ENCODE measurements around the gene TFB2M. TPM values are rescaled to one million over a fixed set of nuclear protein-coding genes. Genes with fewer than 3 reads are reported as not detected.

The TFB2M gene
- total RNA-seq, 1 experiment from 2014 or later = 52.0 TPM

DNA sequence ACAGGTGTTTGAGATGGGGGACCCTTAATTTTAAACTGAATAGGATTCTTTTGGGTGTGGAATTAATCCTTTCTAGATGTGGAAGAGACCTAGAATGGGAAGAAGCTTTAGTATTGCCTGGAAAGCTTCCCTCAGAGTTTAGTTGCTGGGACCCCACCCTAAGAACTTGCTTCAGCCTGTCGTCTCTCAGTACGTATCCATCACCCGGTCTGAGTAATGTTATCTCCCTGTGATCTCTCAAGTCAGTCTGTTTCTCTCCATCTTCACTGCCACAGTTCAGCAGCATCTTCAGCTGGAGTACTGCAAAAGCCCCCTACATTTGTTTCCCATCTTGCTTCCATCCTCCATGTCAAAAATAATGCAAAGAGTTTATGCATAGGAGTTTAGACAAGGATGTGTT lies 29.1 kb upstream of the TFB2M start:
- H3K27me3 Mint-ChIP-seq (ENCODE audit: insufficient read depth, unreplicated experiment) = no peaks in the 10 kb centered on the region
- no TSS peak for BruUV-seq (replicated peaks)
- no peak overlapping the region for H3K27ac Mint-ChIP-seq (ENCODE audit: low read depth, unreplicated experiment)
- TF ChIP-seq, protein P1, sequence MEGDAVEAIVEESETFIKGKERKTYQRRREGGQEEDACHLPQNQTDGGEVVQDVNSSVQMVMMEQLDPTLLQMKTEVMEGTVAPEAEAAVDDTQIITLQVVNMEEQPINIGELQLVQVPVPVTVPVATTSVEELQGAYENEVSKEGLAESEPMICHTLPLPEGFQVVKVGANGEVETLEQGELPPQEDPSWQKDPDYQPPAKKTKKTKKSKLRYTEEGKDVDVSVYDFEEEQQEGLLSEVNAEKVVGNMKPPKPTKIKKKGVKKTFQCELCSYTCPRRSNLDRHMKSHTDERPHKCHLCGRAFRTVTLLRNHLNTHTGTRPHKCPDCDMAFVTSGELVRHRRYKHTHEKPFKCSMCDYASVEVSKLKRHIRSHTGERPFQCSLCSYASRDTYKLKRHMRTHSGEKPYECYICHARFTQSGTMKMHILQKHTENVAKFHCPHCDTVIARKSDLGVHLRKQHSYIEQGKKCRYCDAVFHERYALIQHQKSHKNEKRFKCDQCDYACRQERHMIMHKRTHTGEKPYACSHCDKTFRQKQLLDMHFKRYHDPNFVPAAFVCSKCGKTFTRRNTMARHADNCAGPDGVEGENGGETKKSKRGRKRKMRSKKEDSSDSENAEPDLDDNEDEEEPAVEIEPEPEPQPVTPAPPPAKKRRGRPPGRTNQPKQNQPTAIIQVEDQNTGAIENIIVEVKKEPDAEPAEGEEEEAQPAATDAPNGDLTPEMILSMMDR (IDR thresholded peaks at IDR 0.05; ENCODE audit: unreplicated experiment) = no peak
- peaks cover 26% of the 10 kb centered on the region for H3K36me3 Mint-ChIP-seq (ENCODE audit: insufficient read depth, unreplicated experiment)
- ChIA-PET POLR2A (interaction anchor here (1.6 to 4.2 kb wide), 5 partner anchors 9 to 29 kb away, joined by 4 to 26 read pairs (median 8); partner anchors contain the start of genes CNST and TFB2M), CTCF (interaction anchor here (1.0 to 1.7 kb wide), 5 partner anchors 9 to 101 kb away, joined by 3 to 7 read pairs (median 4); no protein-coding TSS in a partner anchor)
- H3K4me1 Mint-ChIP-seq (ENCODE audit: insufficient read depth, unreplicated experiment) = no peaks in the 10 kb centered on the region
- DNase-seq (ENCODE audit: unreplicated experiment) = no peak
- intact Hi-C loops (cut with micrococcal nuclease) = no loop called here
- H3K4me3 Mint-ChIP-seq (ENCODE audit: unreplicated experiment) = no peak overlapping the region
- no peaks in the 10 kb centered on the region for H3K9me3 Mint-ChIP-seq (ENCODE audit: unreplicated experiment)

DNA sequence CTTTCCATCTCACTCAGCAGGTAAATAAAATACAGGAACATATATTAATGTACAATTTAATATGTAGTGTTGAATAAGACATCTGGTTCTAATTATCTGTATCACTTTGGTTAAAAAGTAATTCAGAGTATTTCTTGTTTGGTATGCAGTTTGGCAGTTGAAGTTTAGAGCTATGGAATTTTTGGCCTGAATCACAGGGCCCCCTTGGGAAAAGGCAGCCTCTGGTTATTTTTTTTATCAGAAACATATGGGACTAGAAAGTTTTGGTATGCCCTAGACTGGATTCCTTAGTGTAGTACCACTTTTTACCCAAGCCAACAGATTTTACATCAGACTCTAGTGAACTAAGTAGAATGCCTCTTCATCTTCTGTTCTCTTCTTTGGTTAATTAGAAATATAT lies 26.6 kb upstream of the TFB2M start:
- no peaks in the 10 kb centered on the region for H3K9me3 Mint-ChIP-seq (ENCODE audit: unreplicated experiment)
- TF ChIP-seq, protein P1 (IDR thresholded peaks at IDR 0.05; ENCODE audit: unreplicated experiment) = no peak
- POLR2A ChIA-PET = interaction anchor here (0.6 to 2.1 kb wide), 4 partner anchors 16 to 203 kb away, joined by 3 to 10 read pairs (median 3); partner anchors contain the start of gene TFB2M

DNA sequence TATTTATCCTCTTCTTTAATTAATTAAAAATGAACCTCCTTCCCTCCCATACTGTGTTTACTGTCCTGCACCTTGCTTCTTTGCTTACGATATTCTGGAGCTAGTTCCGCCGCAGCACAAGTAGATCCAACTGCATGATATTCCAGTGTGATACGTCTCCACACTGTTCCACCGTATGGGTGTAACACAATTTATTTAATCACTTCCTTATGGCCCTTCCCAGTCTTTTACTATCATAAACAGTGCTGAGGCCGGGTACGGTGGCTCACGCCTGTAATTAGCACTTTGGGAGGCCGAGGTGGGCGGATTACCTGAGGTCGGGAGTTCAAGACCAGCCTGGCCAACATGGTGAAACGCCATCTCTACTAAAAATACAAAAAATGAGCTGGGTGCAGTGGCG lies 25.9 kb upstream of the TFB2M start:
- no peak for DNase-seq (ENCODE audit: unreplicated experiment)
- H3K4me1 Mint-ChIP-seq (ENCODE audit: insufficient read depth, unreplicated experiment) = peaks cover 13% of the 10 kb centered on the region
- TF ChIP-seq, protein P1 (IDR thresholded peaks at IDR 0.05; ENCODE audit: unreplicated experiment) = no peak
- BruUV-seq (replicated peaks) = no TSS peak
- no peaks in the 10 kb centered on the region for H3K27me3 Mint-ChIP-seq (ENCODE audit: insufficient read depth, unreplicated experiment)
- H3K36me3 Mint-ChIP-seq (ENCODE audit: insufficient read depth, unreplicated experiment) = peaks cover 26% of the 10 kb centered on the region
- ChIA-PET POLR2A (no interaction called here), CTCF (interaction anchor here (1.5 to 1.6 kb wide), 2 partner anchors 16 to 97 kb away, joined by 4 to 5 read pairs; no protein-coding TSS in a partner anchor)
- H3K9me3 Mint-ChIP-seq (ENCODE audit: unreplicated experiment) = no peaks in the 10 kb centered on the region
- intact Hi-C loops (cut with micrococcal nuclease) = no loop called here
- H3K4me3 Mint-ChIP-seq (ENCODE audit: unreplicated experiment) = no peak overlapping the region
- H3K27ac Mint-ChIP-seq (ENCODE audit: low read depth, unreplicated experiment) = no peak overlapping the region

More for the DNA sequence above, 26.6 kb upstream of the TFB2M start:
- no peaks in the 10 kb centered on the region for H3K27me3 Mint-ChIP-seq (ENCODE audit: insufficient read depth, unreplicated experiment)
- TSS peak; percentile 6 for BruUV-seq (replicated peaks)
- intact Hi-C loops (cut with micrococcal nuclease) = no loop called here
- CTCF ChIA-PET = interaction anchor here (1.5 kb wide), 1 partner anchor 97 kb away, joined by 5 read pairs; no protein-coding TSS in a partner anchor
- peaks cover 26% of the 10 kb centered on the region for H3K36me3 Mint-ChIP-seq (ENCODE audit: insufficient read depth, unreplicated experiment)
- H3K27ac Mint-ChIP-seq (ENCODE audit: low read depth, unreplicated experiment) = no peak overlapping the region
- H3K4me1 Mint-ChIP-seq (ENCODE audit: insufficient read depth, unreplicated experiment) = peaks cover 7% of the 10 kb centered on the region
- DNase-seq (ENCODE audit: unreplicated experiment) = no peak
- no peak overlapping the region for H3K4me3 Mint-ChIP-seq (ENCODE audit: unreplicated experiment)

DNA sequence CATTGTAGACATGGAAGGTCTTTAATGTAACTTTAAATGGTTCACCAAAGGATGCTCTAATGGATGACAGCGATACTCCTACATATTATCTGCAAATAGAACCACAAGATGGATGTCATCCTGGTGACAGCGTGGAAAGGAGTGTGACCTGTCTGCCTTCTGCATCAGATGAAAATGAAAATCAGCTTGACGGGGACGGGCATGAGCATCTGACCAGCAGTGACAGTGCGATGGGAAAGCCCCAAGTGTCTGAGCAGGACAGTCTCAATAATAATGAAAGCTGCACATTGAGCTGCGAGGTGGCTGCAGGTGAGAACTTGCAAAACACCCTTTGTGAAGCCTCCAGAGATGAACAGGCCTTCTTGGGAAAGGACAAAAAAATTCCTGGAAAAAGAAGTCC lies 25.4 kb upstream of the TFB2M start:
- no peak overlapping the region for H3K4me3 Mint-ChIP-seq (ENCODE audit: unreplicated experiment)
- H3K27me3 Mint-ChIP-seq (ENCODE audit: insufficient read depth, unreplicated experiment) = no peaks in the 10 kb centered on the region
- H3K27ac Mint-ChIP-seq (ENCODE audit: low read depth, unreplicated experiment) = no peak overlapping the region
- TF ChIP-seq, protein P1 (IDR thresholded peaks at IDR 0.05; ENCODE audit: unreplicated experiment) = no peak
- DNase-seq (ENCODE audit: unreplicated experiment) = no peak
- ChIA-PET POLR2A (no interaction called here), CTCF (interaction anchor here (0.6 to 1.6 kb wide), 4 partner anchors 17 to 160 kb away, joined by 3 to 5 read pairs (median 4); no protein-coding TSS in a partner anchor)
- H3K4me1 Mint-ChIP-seq (ENCODE audit: insufficient read depth, unreplicated experiment) = peaks cover 13% of the 10 kb centered on the region
- intact Hi-C loops (cut with micrococcal nuclease) = no loop called here
- peaks cover 26% of the 10 kb centered on the region for H3K36me3 Mint-ChIP-seq (ENCODE audit: insufficient read depth, unreplicated experiment)
- no TSS peak for BruUV-seq (replicated peaks)
- no peaks in the 10 kb centered on the region for H3K9me3 Mint-ChIP-seq (ENCODE audit: unreplicated experiment)

Measured in MCF 10A (cell line).